ENCODE measurements around the gene ATF6.

The ATF6 gene

GRCh38 chr1:161779393-161779792 lies 13.3 kb downstream of the ATF6 start:
- Histone ChIP-seq H3K9me3 (ENCODE audit: control insufficient read depth in 1 of 2, low read length in 2 of 2) (no peaks in the 10 kb centered on the region), H3K4me1 (ENCODE audit: control insufficient read depth in 1 of 2, insufficient read depth in 2 of 2, low read length in 2 of 2) (no peaks in the 10 kb centered on the region), H3K36me3 (ENCODE audit: control insufficient read depth in 1 of 2, insufficient read depth in 2 of 2, low read length in 2 of 2) (peaks cover 10 to 23% of the 10 kb centered on the region in 2 donors), H3K4me3 (ENCODE audit: low read depth in 1 of 2, low read length in 2 of 2) (no peak overlapping the region), H3K9ac (ENCODE audit: low read depth in 1 of 2, low read length in 2 of 2) (no peak overlapping the region), H3K27me3 (ENCODE audit: control insufficient read depth in 1 of 2, insufficient read depth in 2 of 2, low read length in 2 of 2) (no peaks in the 10 kb centered on the region), H3K27ac (ENCODE audit: low read depth, low read length) (no peak overlapping the region)

DNA sequence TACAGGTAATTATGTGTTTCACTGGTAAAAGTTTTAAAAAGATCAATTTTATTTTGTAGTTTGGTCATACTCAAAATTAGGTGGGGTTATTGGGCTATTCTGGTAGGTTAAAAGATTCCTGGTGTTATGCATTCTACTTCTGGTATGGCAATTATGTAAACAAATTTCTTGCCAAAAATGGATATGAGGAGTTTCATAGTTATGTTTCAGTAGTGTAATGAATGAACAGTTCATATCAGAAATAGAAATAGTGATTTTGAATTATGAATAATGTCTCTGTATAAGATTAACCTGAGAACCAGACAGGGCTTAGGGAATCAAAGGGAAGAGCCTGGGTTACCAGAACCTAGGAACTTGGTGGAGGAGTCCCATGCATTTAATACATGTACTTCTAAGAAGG lies 15.9 kb downstream of the ATF6 start:
- H3K36me3 ChIP-seq (ENCODE audit: control insufficient read depth in 1 of 2, insufficient read depth in 2 of 2, low read length in 2 of 2), result peaks cover 11 to 39% of the 10 kb centered on the region in 2 donors
- no peak overlapping the region for H3K27ac ChIP-seq (ENCODE audit: low read depth, low read length)
- no peaks in the 10 kb centered on the region for H3K4me1 ChIP-seq (ENCODE audit: control insufficient read depth in 1 of 2, insufficient read depth in 2 of 2, low read length in 2 of 2)
- no peak overlapping the region for H3K4me3 ChIP-seq (ENCODE audit: low read depth in 1 of 2, low read length in 2 of 2)
- H3K9ac ChIP-seq (ENCODE audit: low read depth in 1 of 2, low read length in 2 of 2), result no peak overlapping the region
- H3K27me3 ChIP-seq (ENCODE audit: control insufficient read depth in 1 of 2, insufficient read depth in 2 of 2, low read length in 2 of 2), result no peaks in the 10 kb centered on the region
- no peaks in the 10 kb centered on the region for H3K9me3 ChIP-seq (ENCODE audit: control insufficient read depth in 1 of 2, low read length in 2 of 2)

DNA sequence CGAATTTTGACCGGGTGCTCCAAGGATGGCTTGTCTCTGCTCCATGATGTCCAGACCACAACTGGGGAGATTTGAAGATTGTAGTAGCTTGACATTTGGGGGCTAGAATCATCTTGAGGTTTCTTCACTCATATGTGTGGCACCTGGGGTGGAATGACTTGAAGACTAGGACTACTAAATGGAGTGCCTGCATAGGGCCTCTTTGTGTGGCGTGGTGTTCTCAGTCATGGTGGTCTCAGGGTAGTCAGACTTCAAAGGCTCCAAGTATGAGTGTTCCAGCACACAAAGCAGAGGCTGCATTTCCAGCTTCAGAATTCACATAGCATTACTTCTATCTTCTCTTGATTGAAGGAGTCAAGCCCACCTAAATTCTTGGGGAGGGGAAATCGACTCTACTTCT lies 16.8 kb downstream of the ATF6 start:
- no peaks in the 10 kb centered on the region for H3K9me3 ChIP-seq (ENCODE audit: control insufficient read depth in 1 of 2, low read length in 2 of 2)
- no peak overlapping the region for H3K4me3 ChIP-seq (ENCODE audit: low read depth in 1 of 2, low read length in 2 of 2)
- H3K27me3 ChIP-seq (ENCODE audit: control insufficient read depth in 1 of 2, insufficient read depth in 2 of 2, low read length in 2 of 2), result no peaks in the 10 kb centered on the region
- H3K4me1 ChIP-seq (ENCODE audit: control insufficient read depth in 1 of 2, insufficient read depth in 2 of 2, low read length in 2 of 2), result no peaks in the 10 kb centered on the region
- H3K27ac ChIP-seq (ENCODE audit: low read depth, low read length), result no peak overlapping the region
- H3K9ac ChIP-seq (ENCODE audit: low read depth in 1 of 2, low read length in 2 of 2), result no peak overlapping the region
- H3K36me3 ChIP-seq (ENCODE audit: control insufficient read depth in 1 of 2, insufficient read depth in 2 of 2, low read length in 2 of 2), result peaks cover 11 to 44% of the 10 kb centered on the region in 2 donors

- Histone ChIP-seq H3K9me3 (ENCODE audit: control insufficient read depth in 1 of 2, low read length in 2 of 2) (no peaks in the 10 kb centered on the region), H3K27ac (ENCODE audit: low read depth, low read length) (no peak overlapping the region), H3K27me3 (ENCODE audit: control insufficient read depth in 1 of 2, insufficient read depth in 2 of 2, low read length in 2 of 2) (no peaks in the 10 kb centered on the region), H3K36me3 (ENCODE audit: control insufficient read depth in 1 of 2, insufficient read depth in 2 of 2, low read length in 2 of 2) (peaks cover 11 to 44% of the 10 kb centered on the region in 2 donors), H3K4me3 (ENCODE audit: low read depth in 1 of 2, low read length in 2 of 2) (no peak overlapping the region), H3K9ac (ENCODE audit: low read depth in 1 of 2, low read length in 2 of 2) (no peak overlapping the region), H3K4me1 (ENCODE audit: control insufficient read depth in 1 of 2, insufficient read depth in 2 of 2, low read length in 2 of 2) (no peaks in the 10 kb centered on the region)
These were observed 18.8 kb downstream of the ATF6 start for GRCh38 chr1:161784968-161785367.

- Histone ChIP-seq H3K9me3 (ENCODE audit: control insufficient read depth in 1 of 2, low read length in 2 of 2) (no peaks in the 10 kb centered on the region), H3K9ac (ENCODE audit: low read depth in 1 of 2, low read length in 2 of 2) (no peak overlapping the region), H3K36me3 (ENCODE audit: control insufficient read depth in 1 of 2, insufficient read depth in 2 of 2, low read length in 2 of 2) (peaks cover 15 to 59% of the 10 kb centered on the region in 2 donors), H3K27me3 (ENCODE audit: control insufficient read depth in 1 of 2, insufficient read depth in 2 of 2, low read length in 2 of 2) (no peaks in the 10 kb centered on the region), H3K27ac (ENCODE audit: low read depth, low read length) (no peak overlapping the region), H3K4me1 (ENCODE audit: control insufficient read depth in 1 of 2, insufficient read depth in 2 of 2, low read length in 2 of 2) (no peaks in the 10 kb centered on the region), H3K4me3 (ENCODE audit: low read depth in 1 of 2, low read length in 2 of 2) (no peak overlapping the region)
These were observed 21.2 kb downstream of the ATF6 start for GRCh38 chr1:161787355-161787754.

DNA sequence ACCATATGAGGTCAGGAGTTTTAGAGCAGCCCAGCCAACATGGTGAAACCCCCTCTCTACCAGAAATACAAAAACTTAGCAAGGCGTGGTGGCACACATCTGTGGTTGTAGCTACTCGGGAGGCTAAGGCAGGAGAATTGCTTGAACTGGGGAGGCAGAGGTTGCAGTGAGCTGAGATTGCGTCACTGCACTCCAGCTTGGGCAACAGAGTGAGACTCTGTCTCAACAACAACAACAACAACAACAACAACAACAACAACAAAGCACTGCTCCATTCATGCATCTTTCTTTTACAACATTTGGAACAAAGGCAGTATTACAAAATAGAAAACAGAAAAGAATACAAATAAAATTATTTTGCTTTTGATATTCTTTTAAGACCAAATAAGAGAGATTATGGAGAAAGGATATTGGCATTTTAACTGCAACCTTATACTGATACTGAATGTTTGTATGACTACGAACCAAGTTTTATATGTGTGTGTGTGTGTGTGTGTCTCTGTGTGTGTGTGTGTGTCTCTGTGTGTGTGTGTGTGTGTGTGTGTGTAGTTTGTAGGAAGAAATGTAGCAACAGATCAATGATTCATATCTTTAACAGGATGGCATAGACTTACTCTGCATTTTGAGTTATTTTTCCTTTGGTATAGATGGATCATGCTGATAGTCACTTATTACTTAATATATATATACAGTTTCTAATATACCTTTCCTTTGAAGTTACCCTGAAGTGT lies 24.6 kb downstream of the ATF6 start:
- Histone ChIP-seq H3K9me3 (ENCODE audit: control insufficient read depth in 1 of 2, low read length in 2 of 2) (no peaks in the 10 kb centered on the region), H3K27ac (ENCODE audit: low read depth, low read length) (no peak overlapping the region), H3K4me1 (ENCODE audit: control insufficient read depth in 1 of 2, insufficient read depth in 2 of 2, low read length in 2 of 2) (no peaks in the 10 kb centered on the region), H3K4me3 (ENCODE audit: low read depth in 1 of 2, low read length in 2 of 2) (no peak overlapping the region), H3K36me3 (ENCODE audit: control insufficient read depth in 1 of 2, insufficient read depth in 2 of 2, low read length in 2 of 2) (peaks cover 13 to 53% of the 10 kb centered on the region in 2 donors), H3K27me3 (ENCODE audit: control insufficient read depth in 1 of 2, insufficient read depth in 2 of 2, low read length in 2 of 2) (no peaks in the 10 kb centered on the region), H3K9ac (ENCODE audit: low read depth in 1 of 2, low read length in 2 of 2) (no peak overlapping the region)

- no peaks in the 10 kb centered on the region for H3K27me3 ChIP-seq (ENCODE audit: control insufficient read depth in 1 of 2, insufficient read depth in 2 of 2, low read length in 2 of 2)
- no peak overlapping the region for H3K9ac ChIP-seq (ENCODE audit: low read depth in 1 of 2, low read length in 2 of 2)
- H3K27ac ChIP-seq (ENCODE audit: low read depth, low read length), result no peak overlapping the region
- no peaks in the 10 kb centered on the region for H3K9me3 ChIP-seq (ENCODE audit: control insufficient read depth in 1 of 2, low read length in 2 of 2)
- H3K36me3 ChIP-seq (ENCODE audit: control insufficient read depth in 1 of 2, insufficient read depth in 2 of 2, low read length in 2 of 2), result peaks cover 13 to 50% of the 10 kb centered on the region in 2 donors
- H3K4me3 ChIP-seq (ENCODE audit: low read depth in 1 of 2, low read length in 2 of 2), result no peak overlapping the region
- H3K4me1 ChIP-seq (ENCODE audit: control insufficient read depth in 1 of 2, insufficient read depth in 2 of 2, low read length in 2 of 2), result no peaks in the 10 kb centered on the region
These were observed 26.0 kb downstream of the ATF6 start for GRCh38 chr1:161791904-161792655.

- no peak overlapping the region for H3K9ac ChIP-seq (ENCODE audit: low read depth in 1 of 2, low read length in 2 of 2)
- no peak overlapping the region for H3K4me3 ChIP-seq (ENCODE audit: low read depth in 1 of 2, low read length in 2 of 2)
- H3K9me3 ChIP-seq (ENCODE audit: control insufficient read depth in 1 of 2, low read length in 2 of 2), result no peaks in the 10 kb centered on the region
- peaks cover 13 to 52% of the 10 kb centered on the region in 2 donors for H3K36me3 ChIP-seq (ENCODE audit: control insufficient read depth in 1 of 2, insufficient read depth in 2 of 2, low read length in 2 of 2)
- no peaks in the 10 kb centered on the region for H3K4me1 ChIP-seq (ENCODE audit: control insufficient read depth in 1 of 2, insufficient read depth in 2 of 2, low read length in 2 of 2)
- H3K27me3 ChIP-seq (ENCODE audit: control insufficient read depth in 1 of 2, insufficient read depth in 2 of 2, low read length in 2 of 2), result no peaks in the 10 kb centered on the region
- H3K27ac ChIP-seq (ENCODE audit: low read depth, low read length), result no peak overlapping the region
These were observed 26.6 kb downstream of the ATF6 start for GRCh38 chr1:161792740-161793139.

GRCh38 chr1:161799792-161800191 lies 33.7 kb downstream of the ATF6 start:
- no peaks in the 10 kb centered on the region for H3K27me3 ChIP-seq (ENCODE audit: control insufficient read depth in 1 of 2, insufficient read depth in 2 of 2, low read length in 2 of 2)
- no peak overlapping the region for H3K4me3 ChIP-seq (ENCODE audit: low read depth in 1 of 2, low read length in 2 of 2)
- no peak overlapping the region for H3K27ac ChIP-seq (ENCODE audit: low read depth, low read length)
- peaks cover 17 to 46% of the 10 kb centered on the region in 2 donors for H3K36me3 ChIP-seq (ENCODE audit: control insufficient read depth in 1 of 2, insufficient read depth in 2 of 2, low read length in 2 of 2)
- H3K4me1 ChIP-seq (ENCODE audit: control insufficient read depth in 1 of 2, insufficient read depth in 2 of 2, low read length in 2 of 2), result no peaks in the 10 kb centered on the region
- no peak overlapping the region for H3K9ac ChIP-seq (ENCODE audit: low read depth in 1 of 2, low read length in 2 of 2)
- no peaks in the 10 kb centered on the region for H3K9me3 ChIP-seq (ENCODE audit: control insufficient read depth in 1 of 2, low read length in 2 of 2)

DNA sequence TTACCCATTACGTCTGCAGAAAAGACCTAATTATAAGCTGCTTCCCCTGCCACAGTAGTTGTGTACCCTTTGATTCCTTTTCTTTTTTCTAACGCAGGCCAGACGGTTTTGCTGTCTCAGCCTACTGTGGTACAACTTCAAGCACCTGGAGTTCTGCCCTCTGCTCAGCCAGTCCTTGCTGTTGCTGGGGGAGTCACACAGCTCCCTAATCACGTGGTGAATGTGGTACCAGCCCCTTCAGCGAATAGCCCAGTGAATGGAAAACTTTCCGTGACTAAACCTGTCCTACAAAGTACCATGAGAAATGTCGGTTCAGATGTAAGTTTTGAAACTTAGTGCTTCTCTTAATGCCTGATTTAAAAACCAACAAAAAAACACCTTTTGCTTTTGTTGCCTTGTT lies 35.8 kb downstream of the ATF6 start:
- no peak overlapping the region for H3K4me3 ChIP-seq (ENCODE audit: low read depth in 1 of 2, low read length in 2 of 2)
- no peak overlapping the region for H3K9ac ChIP-seq (ENCODE audit: low read depth in 1 of 2, low read length in 2 of 2)
- H3K9me3 ChIP-seq (ENCODE audit: control insufficient read depth in 1 of 2, low read length in 2 of 2), result no peaks in the 10 kb centered on the region
- H3K27ac ChIP-seq (ENCODE audit: low read depth, low read length), result no peak overlapping the region
- H3K36me3 ChIP-seq (ENCODE audit: control insufficient read depth in 1 of 2, insufficient read depth in 2 of 2, low read length in 2 of 2), result peaks cover 12 to 40% of the 10 kb centered on the region in 2 donors
- H3K27me3 ChIP-seq (ENCODE audit: control insufficient read depth in 1 of 2, insufficient read depth in 2 of 2, low read length in 2 of 2), result no peaks in the 10 kb centered on the region
- no peaks in the 10 kb centered on the region for H3K4me1 ChIP-seq (ENCODE audit: control insufficient read depth in 1 of 2, insufficient read depth in 2 of 2, low read length in 2 of 2)
